Choroid plexus epithelial cell (primary cell): ENCODE data around the gene SLC27A3.

Experiments used
- DNase-seq: peaks from one replicate; pipeline ENCODE4 v3.0.0-alpha.2; 2010; ENCODE audit warnings: low read depth
- H3K4me3 ChIP-seq: 2 replicates; pipeline ENCODE4 v1.5.1; 2011; ENCODE audit warnings: low read depth, mild to moderate bottlenecking, control low read depth, low read length, moderate library complexity
- CTCF ChIP-seq: conservative IDR thresholded peaks from 2 replicates; pipeline ENCODE4 v1.5.1; 2011; ENCODE audit warnings: low read depth, mild to moderate bottlenecking, control low read depth, inconsistent platforms, low read length, moderate library complexity

Gene SLC27A3

GRCh38 chr1:153801786-153802697 lies 26.8 kb downstream of the SLC27A3 start:
- no peak for DNase-seq
- TF ChIP-seq CTCF, result no peak
- no peak overlapping the region for H3K4me3 ChIP-seq

GRCh38 chr1:153803470-153804056 lies 28.4 kb downstream of the SLC27A3 start:
- TF ChIP-seq CTCF, result no peak
- no peak for DNase-seq
- H3K4me3 ChIP-seq, result no peak overlapping the region

- no peak for DNase-seq
- no peak for TF ChIP-seq CTCF
- no peak overlapping the region for H3K4me3 ChIP-seq
Measured at GRCh38 chr1:153804112-153804511, 28.9 kb downstream of the SLC27A3 start.

GRCh38 chr1:153805042-153805745 lies 30.0 kb downstream of the SLC27A3 start:
- H3K4me3 ChIP-seq, result no peak overlapping the region
- DNase-seq, result peak; percentile 62
- no peak for TF ChIP-seq CTCF

- DNase-seq, result peak; percentile 23
- no peak for TF ChIP-seq CTCF
- H3K4me3 ChIP-seq, result no peak overlapping the region
Measured at GRCh38 chr1:153805886-153806719, 30.9 kb downstream of the SLC27A3 start.

GRCh38 chr1:153816283-153816889 lies 41.2 kb downstream of the SLC27A3 start:
- H3K4me3 ChIP-seq, result no peak overlapping the region
- no peak for DNase-seq
- no peak for TF ChIP-seq CTCF
